HFFc6 (cell line): Measurements from ENCODE around the gene PDPK1. TPM values are rescaled to one million over a fixed set of nuclear protein-coding genes. Genes with fewer than 3 reads are reported as not detected.
A peak's percentile ranks its signal among the peaks of the same experiment; 100 is the strongest.

Experiments used
- DNase-seq: peaks from one replicate; pipeline ENCODE4 v3.0.0-alpha.2; 2018
- H3K27ac Mint-ChIP-seq: 2 replicates; pipeline ENCODE4 v1.8.0; 2020; ENCODE audit warnings: mild to moderate bottlenecking, mixed read lengths
- H3K27me3 Mint-ChIP-seq: 2 replicates; pipeline ENCODE4 v1.8.0; 2021; ENCODE audit warnings: mild to moderate bottlenecking, moderate library complexity, mixed read lengths; ENCODE audit not compliant: insufficient read depth
- H3K36me3 Mint-ChIP-seq: 2 replicates; pipeline ENCODE4 v1.8.0; 2021; ENCODE audit warnings: low read depth, mixed read lengths
- H3K4me1 Mint-ChIP-seq: 2 replicates; pipeline ENCODE4 v1.8.0; 2020; ENCODE audit warnings: low read depth, mixed read lengths
- H3K4me3 Mint-ChIP-seq: 2 replicates; pipeline ENCODE4 v1.8.0; 2020; ENCODE audit warnings: mild to moderate bottlenecking, moderate library complexity, mixed read lengths
- H3K9me3 Mint-ChIP-seq: 2 replicates; pipeline ENCODE4 v1.8.0; 2020; ENCODE audit warnings: mild to moderate bottlenecking, mixed read lengths
- total RNA-seq, 6 experiments: library from RNA; stranded (reverse); fragmentation: NEBNext Ultra II Directional; extraction: Animal tissue kit (Norgen Biotek cat#: 25700); gene quantifications; 2 replicates in 1 of 6; 3 replicates in 5 of 6; pipeline ENCODE4 v1.2.3, GENCODE V29; 2021
- TF ChIP-seq, protein P1 (sequence below): fragments of 200-600 bp; sonication (generic); IDR thresholded peaks from 2 replicates; pipeline ENCODE4 v1.5.0; 2021; ENCODE audit warnings: antibody characterized with exemption, mild to moderate bottlenecking

Gene PDPK1
- total RNA-seq, 6 experiments from 2014 or later = 34.2 to 43.8 (median 37.0) TPM

DNA sequence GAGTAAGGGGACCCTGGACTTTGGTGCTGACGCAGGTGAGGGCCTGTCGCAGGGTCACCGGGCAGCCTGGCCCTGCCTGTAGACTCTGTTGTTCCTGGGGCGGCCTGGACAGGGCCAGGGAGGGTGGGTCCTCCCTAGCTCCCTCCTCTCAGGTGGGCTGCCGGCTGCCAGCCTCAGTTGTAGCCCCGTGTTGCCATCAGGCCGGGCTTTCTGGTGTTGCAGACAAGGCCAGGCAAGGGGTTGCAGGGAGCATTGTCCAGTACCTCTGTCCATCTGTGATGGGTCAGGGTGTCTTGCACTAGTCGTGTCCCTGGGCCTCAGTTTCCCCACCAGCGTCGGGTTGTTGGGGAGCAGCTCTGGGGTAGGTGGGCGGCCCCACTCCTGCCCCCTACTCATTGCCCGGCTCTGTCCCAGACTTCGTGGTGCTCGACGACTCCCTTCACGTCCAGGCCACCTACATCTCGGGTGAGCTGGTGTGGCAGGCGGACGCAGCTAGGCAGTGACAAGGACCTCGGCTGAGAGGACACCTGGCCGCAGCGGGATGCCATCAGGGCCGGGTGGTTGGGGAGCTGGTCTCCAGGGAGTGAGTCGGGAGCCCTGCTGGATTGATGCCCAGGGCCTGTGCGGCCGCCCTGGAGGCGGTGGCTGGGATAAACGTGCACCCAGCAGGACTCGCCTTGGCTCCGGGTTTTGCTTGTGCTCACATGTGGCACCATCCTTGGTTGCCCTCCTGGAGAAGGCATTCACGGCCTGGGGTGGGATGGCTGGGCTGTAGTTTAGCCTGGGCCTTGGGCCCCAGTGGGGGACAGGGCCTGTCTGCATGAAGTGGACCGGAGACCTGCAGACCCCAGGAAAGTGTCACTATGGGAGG lies 8.5 kb upstream of the PDPK1 start:
- Mint-ChIP-seq H3K36me3 (peaks cover 9% of the 10 kb centered on the region), H3K9me3 (no peaks in the 10 kb centered on the region), H3K4me3 (no peak overlapping the region), H3K27me3 (peaks cover 4% of the 10 kb centered on the region), H3K4me1 (peaks cover 23% of the 10 kb centered on the region), H3K27ac (no peak overlapping the region)
- TF ChIP-seq, protein P1, sequence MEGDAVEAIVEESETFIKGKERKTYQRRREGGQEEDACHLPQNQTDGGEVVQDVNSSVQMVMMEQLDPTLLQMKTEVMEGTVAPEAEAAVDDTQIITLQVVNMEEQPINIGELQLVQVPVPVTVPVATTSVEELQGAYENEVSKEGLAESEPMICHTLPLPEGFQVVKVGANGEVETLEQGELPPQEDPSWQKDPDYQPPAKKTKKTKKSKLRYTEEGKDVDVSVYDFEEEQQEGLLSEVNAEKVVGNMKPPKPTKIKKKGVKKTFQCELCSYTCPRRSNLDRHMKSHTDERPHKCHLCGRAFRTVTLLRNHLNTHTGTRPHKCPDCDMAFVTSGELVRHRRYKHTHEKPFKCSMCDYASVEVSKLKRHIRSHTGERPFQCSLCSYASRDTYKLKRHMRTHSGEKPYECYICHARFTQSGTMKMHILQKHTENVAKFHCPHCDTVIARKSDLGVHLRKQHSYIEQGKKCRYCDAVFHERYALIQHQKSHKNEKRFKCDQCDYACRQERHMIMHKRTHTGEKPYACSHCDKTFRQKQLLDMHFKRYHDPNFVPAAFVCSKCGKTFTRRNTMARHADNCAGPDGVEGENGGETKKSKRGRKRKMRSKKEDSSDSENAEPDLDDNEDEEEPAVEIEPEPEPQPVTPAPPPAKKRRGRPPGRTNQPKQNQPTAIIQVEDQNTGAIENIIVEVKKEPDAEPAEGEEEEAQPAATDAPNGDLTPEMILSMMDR = peak; percentile 40
- no peak for DNase-seq

DNA sequence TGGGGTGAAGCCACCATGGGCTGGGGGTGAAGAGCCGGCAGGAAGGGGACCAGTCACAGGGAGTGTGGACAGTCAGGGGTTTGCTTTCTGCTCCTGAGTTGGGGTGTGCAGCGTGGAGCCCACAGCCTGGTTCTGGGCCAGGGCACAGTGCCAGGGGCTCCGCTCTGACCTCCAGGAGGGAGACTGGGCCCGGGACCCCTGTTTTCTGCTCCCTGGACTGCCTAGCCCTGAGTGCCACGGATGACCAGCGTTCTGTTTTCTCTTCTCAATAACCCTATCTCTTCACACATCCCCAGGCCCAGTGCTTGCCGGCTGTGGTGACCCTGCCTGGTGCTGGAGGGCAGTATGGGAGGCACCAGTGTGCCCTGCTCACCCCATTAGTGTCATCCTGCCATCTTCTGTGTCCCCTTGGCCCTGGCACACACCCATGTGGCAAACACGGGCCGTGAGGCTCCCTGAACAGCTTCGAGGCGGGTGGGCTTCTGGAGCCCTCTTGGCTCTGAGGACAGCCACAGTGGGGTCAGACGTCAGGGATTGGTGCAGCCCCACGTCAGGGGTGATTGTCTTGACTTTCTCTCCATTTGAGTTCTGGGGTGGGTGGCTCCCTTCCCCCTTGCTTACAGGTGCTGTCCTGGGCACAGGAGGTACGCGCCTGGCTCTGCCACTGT lies 7.7 kb upstream of the PDPK1 start:
- peaks cover 4% of the 10 kb centered on the region for H3K27me3 Mint-ChIP-seq
- H3K9me3 Mint-ChIP-seq = no peaks in the 10 kb centered on the region
- H3K36me3 Mint-ChIP-seq = peaks cover under 1% of the 10 kb centered on the region; the same call in 1 of the 2 replicates
- H3K4me3 Mint-ChIP-seq = no peak overlapping the region
- peaks cover 28% of the 10 kb centered on the region for H3K4me1 Mint-ChIP-seq
- TF ChIP-seq, protein P1 = no peak
- peak overlapping the region; percentile 29; the same call in 1 of the 2 replicates for H3K27ac Mint-ChIP-seq
- DNase-seq = no peak

DNA sequence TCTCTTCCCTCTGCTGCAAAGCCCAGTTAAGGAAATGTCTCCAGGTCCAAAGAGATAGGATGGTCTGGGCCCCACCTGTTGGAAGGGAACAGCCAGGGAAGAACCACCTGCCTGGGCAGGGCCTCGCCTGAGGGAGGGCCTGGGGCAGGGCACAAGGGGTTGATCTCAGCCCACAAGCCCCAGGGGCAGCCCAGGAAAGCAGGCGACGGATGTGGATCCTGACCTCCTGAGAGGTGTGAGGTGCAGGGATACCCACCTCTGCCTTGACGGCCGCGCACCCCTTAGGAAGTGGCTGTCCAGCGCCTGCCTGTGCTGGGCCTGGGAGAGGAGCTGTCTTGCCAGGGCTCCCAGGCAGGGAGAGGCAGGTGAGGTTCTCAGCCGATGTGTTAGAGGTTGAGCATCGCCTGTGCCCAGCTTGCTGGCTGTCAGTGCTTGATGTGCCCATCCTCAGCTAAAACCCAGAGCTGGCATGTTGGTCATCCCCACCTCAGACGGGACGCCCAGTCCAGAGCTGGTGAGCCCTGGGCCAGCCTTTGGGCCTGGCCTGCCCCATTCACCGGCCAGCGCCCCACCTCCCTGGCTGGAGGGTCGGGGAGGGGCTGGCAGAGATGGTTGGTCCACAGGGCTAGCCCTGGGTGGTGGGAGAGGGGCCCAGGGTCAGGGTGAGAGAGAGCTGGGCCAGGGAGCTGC lies 7.0 kb upstream of the PDPK1 start:
- Mint-ChIP-seq H3K27ac (peak overlapping the region; percentile 93), H3K27me3 (peaks cover 5% of the 10 kb centered on the region), H3K36me3 (peaks cover 3% of the 10 kb centered on the region), H3K4me3 (peak overlapping the region; percentile 89), H3K4me1 (peaks cover 35% of the 10 kb centered on the region), H3K9me3 (peaks cover 3% of the 10 kb centered on the region; the same call in 1 of the 2 replicates)
- TF ChIP-seq, protein P1 = no peak
- no peak for DNase-seq

DNA sequence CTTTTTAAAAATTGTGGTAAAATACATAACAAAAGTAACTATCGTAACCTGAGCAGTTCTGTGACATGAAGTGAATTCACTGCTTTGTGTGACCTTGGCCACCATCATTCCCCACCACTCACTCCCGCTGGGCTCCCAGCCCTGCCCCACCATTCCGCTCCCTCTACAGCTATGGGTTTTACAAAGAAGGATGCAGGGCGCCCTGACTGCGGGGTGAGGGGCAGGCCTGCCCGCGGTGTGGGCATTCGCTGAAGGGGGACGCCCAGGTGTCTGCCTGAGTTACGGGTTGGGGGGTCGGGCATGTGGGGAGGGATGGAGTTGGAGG lies 6.5 kb upstream of the PDPK1 start, which contains the start of gene CEMP1:
Gene CEMP1 (minus strand): TSS at position 38 of the 325 bp plus-strand sequence. CDS start 335 bp downstream, outside the sequence.
- Mint-ChIP-seq H3K4me1 (peaks cover 40% of the 10 kb centered on the region), H3K9me3 (peaks cover 5% of the 10 kb centered on the region; the same call in 1 of the 2 replicates), H3K27me3 (peaks cover 6% of the 10 kb centered on the region), H3K4me3 (peak within 1 kb of the TSS; percentile 89), H3K27ac (peak within 1 kb of the TSS; percentile 93), H3K36me3 (peaks cover 6% of the 10 kb centered on the region)
- TF ChIP-seq, protein P1 = no peak
- no peak for DNase-seq

DNA sequence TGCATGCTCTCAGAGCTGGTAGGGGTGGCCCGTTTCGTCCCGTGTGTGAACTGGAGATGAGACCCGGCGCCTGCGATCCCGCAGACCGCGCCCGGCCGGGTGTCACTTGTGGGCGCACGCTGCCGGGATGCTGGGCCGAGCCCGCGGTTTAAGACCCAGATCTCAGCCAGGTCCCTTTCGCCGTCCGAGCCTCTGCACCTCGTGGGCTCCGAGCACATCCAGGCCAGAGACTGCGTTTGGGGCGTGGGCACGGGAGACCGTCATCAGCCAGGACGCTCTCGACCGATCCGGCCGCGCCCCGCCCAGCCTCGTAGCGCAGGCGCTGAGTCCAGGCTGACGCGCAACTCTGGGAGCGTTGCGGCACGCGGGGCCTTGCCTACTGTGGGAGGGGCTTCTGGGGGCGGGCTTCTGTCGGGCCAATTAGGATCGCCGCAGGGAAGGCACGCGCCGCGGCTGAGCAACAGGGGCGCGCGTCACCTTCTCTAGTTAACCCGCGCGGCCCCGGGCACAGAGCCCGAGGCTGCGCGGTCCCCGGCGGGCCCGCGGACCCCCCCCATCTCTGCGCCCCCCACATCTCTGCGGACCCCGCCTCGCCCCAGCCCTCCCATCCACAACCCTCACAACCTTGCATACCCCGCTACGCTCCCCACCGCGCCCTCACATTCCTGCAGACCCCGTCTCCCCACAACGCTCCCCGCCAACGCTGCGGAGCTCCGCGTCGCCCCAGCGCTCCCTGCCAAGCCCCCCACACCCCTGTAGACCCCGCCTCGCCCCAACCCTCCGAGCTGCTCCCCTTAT lies 5.9 kb upstream of the PDPK1 start:
- H3K4me1 Mint-ChIP-seq = peaks cover 45% of the 10 kb centered on the region
- H3K27me3 Mint-ChIP-seq = peaks cover 6% of the 10 kb centered on the region
- TF ChIP-seq, protein P1 = no peak
- DNase-seq = peak; percentile 97
- H3K4me3 Mint-ChIP-seq = peak overlapping the region; percentile 89
- peak overlapping the region; percentile 93 for H3K27ac Mint-ChIP-seq
- H3K36me3 Mint-ChIP-seq = peaks cover 10% of the 10 kb centered on the region
- H3K9me3 Mint-ChIP-seq = peaks cover 5% of the 10 kb centered on the region; the same call in 1 of the 2 replicates
